ENCODE measurements around the gene UVSSA. TPM values are rescaled to one million over a fixed set of nuclear protein-coding genes. Genes with fewer than 3 reads are reported as not detected.

UVSSA gene
- total RNA-seq, 6 experiments from 2014 or later: 7.7 to 9.0 (median 8.7) TPM

DNA sequence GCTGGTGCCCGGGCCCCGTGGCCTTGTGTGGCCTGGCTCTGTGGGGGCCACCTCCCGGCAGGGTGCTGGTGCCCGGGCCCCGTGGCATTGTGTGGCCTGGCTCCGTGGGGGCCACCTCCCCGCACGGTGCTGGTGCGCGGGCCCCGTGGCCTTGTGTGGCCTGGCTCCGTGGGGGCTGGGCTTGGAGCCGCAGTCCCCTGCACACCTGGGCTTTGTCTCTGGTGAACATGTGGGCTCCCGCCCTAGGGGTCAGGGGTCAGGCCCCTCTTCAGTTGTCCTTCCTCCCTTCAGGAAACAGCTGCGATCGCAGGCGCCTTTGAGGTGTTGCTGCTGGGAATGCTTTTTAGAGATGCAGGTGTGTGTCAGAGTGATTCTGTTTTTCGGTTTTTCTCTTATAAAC is 17.2 kb downstream of the UVSSA start:
- H3K4me1 Mint-ChIP-seq (ENCODE audit: low read depth): peaks cover 10% of the 10 kb centered on the region; the same call in 1 of the 2 replicates
- H3K9me3 Mint-ChIP-seq: no peaks in the 10 kb centered on the region
- no peak overlapping the region for H3K27ac Mint-ChIP-seq
- no peaks in the 10 kb centered on the region; the same call in 1 of the 2 replicates for H3K36me3 Mint-ChIP-seq (ENCODE audit: low read depth)
- TF ChIP-seq, protein P1, sequence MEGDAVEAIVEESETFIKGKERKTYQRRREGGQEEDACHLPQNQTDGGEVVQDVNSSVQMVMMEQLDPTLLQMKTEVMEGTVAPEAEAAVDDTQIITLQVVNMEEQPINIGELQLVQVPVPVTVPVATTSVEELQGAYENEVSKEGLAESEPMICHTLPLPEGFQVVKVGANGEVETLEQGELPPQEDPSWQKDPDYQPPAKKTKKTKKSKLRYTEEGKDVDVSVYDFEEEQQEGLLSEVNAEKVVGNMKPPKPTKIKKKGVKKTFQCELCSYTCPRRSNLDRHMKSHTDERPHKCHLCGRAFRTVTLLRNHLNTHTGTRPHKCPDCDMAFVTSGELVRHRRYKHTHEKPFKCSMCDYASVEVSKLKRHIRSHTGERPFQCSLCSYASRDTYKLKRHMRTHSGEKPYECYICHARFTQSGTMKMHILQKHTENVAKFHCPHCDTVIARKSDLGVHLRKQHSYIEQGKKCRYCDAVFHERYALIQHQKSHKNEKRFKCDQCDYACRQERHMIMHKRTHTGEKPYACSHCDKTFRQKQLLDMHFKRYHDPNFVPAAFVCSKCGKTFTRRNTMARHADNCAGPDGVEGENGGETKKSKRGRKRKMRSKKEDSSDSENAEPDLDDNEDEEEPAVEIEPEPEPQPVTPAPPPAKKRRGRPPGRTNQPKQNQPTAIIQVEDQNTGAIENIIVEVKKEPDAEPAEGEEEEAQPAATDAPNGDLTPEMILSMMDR (IDR thresholded peaks at IDR 0.05): no peak
- H3K4me3 Mint-ChIP-seq: no peak overlapping the region
- no peak for DNase-seq
- no peaks in the 10 kb centered on the region for H3K27me3 Mint-ChIP-seq (ENCODE audit: insufficient read depth)

DNA sequence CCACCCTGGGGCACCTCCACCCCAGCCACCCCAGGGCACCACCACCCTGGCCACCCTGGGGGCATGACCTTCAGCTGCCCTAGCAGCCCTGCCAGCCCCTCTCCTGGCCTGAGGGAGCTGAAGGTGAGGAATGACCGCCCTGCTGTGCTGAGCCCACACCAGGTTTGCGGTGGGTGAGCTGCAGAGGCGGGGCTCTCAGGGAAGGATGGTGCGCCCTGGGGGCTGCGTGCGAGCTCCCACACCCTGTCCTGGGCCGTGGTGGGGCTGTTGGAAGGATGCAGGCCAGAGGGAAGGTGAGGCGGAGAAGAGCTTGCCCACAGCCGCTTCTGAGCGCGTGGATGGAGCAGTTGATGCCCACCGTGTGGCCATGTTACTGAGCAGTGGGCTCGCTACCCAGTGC is 17.7 kb downstream of the UVSSA start:
- Mint-ChIP-seq H3K9me3 (no peaks in the 10 kb centered on the region), H3K4me3 (no peak overlapping the region), H3K4me1 (ENCODE audit: low read depth) (peaks cover 10% of the 10 kb centered on the region; the same call in 1 of the 2 replicates), H3K36me3 (ENCODE audit: low read depth) (no peaks in the 10 kb centered on the region; the same call in 1 of the 2 replicates), H3K27ac (no peak overlapping the region), H3K27me3 (ENCODE audit: insufficient read depth) (no peaks in the 10 kb centered on the region)
- TF ChIP-seq, protein P1 (IDR thresholded peaks at IDR 0.05): no peak
- DNase-seq: no peak

DNA sequence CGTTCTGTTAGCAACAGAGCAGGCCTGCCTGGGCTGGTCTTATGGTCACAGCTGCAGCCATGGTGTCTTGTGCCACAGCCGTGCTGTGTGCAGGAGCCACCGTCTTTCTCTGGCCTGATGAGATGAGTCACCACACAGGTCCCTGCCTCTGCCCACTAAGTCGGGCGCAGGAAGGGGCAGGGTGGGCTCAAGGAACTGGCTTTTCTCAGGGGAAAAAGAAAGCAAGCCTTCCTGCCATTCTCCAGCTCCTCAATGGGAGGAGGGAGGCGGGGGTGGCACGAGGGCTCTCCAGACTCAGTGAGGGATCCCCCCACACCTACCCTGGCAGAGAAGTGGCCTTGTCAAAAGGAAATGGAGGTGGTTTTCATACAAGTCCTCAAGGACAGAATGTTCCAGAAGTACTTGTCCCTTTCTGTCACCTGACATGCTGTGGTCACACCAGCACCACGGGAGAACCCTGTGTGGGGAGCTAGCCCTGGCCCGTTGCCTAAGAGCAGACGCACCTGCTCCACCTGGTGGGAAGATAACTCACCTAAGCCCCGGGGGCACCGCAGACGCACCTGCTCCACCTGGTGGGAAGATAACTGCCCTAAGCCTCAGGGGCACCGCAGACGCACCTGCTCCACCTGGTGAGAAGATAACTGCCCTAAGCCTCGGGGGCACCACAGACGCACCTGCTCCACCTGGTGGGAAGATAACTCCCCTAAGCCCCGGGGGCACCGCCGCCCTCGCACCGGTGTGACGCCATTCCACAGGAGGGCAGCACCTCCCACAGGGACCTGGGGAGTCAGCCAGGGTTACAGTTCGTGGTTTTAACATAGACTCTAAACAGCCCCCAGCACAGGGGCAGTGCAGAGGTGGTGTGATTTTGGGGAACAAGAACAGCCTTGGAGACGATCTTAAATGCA is 18.5 kb downstream of the UVSSA start:
- Mint-ChIP-seq H3K36me3 (ENCODE audit: low read depth) (no peaks in the 10 kb centered on the region; the same call in 1 of the 2 replicates), H3K9me3 (no peaks in the 10 kb centered on the region), H3K4me1 (ENCODE audit: low read depth) (peaks cover 6% of the 10 kb centered on the region; the same call in 1 of the 2 replicates), H3K4me3 (no peak overlapping the region), H3K27ac (no peak overlapping the region), H3K27me3 (ENCODE audit: insufficient read depth) (no peaks in the 10 kb centered on the region)
- TF ChIP-seq, protein P1 (IDR thresholded peaks at IDR 0.05): peak; percentile 41; the same call in 1 of the 2 replicates
- DNase-seq: no peak

DNA sequence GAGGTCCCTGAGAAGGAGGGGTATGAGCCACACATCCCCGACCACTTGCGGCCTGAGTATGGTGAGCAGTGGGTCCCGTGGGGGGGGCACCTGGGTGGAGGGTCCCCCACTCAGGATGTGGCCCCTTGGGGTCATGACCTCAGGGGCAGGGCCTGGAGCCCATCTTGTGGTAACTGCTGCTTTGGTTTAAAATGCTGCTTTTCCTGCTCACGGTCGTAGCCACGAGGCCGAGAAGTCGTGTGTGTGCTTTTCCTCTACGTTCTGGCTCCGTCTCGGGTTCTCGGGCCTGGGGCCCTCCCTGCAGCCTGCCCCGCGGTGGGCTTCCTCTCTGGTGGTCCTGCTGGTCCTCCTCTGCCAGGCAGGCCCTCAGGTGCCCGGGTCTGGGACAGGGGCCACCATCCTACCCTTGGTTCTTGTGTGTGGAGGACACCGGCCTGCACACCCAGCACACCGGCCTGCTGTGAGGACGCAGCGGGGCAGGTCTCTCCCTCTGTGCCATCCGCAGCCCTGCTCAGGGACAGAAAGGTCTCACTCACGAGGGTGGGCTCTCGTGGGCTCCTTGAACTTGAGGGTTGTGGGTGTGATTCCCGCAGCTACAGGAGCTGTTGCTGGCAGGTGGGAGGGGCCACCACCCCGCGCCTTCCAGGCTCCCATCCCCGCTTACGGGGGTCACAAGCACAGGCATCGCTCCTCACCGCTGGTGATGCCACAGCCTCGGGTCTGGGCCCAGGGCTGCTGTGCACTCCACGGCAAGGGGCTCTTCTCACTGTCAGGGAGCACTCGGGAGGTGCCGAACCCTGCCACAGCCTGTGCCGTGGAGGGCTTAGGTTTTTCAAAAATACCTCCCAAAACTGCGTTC is 19.6 kb downstream of the UVSSA start:
- TF ChIP-seq, protein P1 (IDR thresholded peaks at IDR 0.05): no peak

DNA sequence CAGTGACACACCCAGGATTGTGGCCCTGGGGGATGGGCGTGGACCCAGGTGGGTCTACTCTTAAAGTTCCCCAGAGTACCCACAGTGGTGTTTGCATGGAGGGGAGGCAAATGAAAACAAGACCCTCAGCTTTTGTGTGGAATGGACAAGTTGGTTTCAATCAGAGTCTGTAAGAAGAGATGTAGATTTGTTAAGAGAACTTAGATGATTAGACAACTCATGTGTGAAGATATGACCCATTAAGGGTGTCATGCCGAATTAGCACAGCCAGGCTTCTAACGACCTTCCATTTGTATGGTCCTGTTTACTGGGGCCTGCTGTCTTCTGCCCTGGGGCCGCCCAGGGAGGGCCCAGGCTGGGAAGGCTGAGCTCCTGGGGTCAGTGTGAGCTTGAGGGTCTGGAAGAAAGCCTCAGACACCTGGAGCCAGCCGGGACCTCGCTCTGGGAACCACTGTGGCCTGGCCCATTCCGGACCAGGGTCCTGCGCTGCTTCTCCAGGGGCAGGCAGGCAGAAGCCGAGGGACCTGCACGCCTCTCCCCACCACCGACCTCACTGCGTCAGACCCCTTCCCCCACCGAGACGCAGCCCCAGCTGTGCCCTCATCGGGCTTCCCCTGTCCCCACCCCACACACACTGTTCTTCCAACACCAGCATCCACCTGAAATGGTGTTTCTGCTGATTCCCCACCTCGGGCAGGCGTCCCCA is 20.4 kb downstream of the UVSSA start:
- no peak overlapping the region for H3K4me3 Mint-ChIP-seq
- peaks cover 5% of the 10 kb centered on the region; the same call in 1 of the 2 replicates for H3K36me3 Mint-ChIP-seq (ENCODE audit: low read depth)
- no peak overlapping the region for H3K27ac Mint-ChIP-seq
- DNase-seq: no peak
- TF ChIP-seq, protein P1 (IDR thresholded peaks at IDR 0.05): no peak
- no peaks in the 10 kb centered on the region for H3K9me3 Mint-ChIP-seq
- no peaks in the 10 kb centered on the region for H3K4me1 Mint-ChIP-seq (ENCODE audit: low read depth)
- no peaks in the 10 kb centered on the region for H3K27me3 Mint-ChIP-seq (ENCODE audit: insufficient read depth)

More for the DNA sequence above, 19.6 kb downstream of the UVSSA start:
- H3K4me3 Mint-ChIP-seq: no peak overlapping the region
- H3K27me3 Mint-ChIP-seq (ENCODE audit: insufficient read depth): no peaks in the 10 kb centered on the region
- H3K27ac Mint-ChIP-seq: no peak overlapping the region
- H3K9me3 Mint-ChIP-seq: no peaks in the 10 kb centered on the region
- H3K36me3 Mint-ChIP-seq (ENCODE audit: low read depth): no peaks in the 10 kb centered on the region; the same call in 1 of the 2 replicates
- DNase-seq: no peak
- no peaks in the 10 kb centered on the region for H3K4me1 Mint-ChIP-seq (ENCODE audit: low read depth)

Measured in HFFc6 (cell line).